Stimulated activated CD4-positive, alpha-beta T cell treated with anti-CD3 and anti-CD28 coated beads, Interleukin-1b, Interleukin-23, amount 100 ng/mL, for 24 hours (primary cell): ENCODE data around the gene CDH16.

Source experiments
- DNase-seq, 4 experiments: peaks; one replicate each; pipeline ENCODE4 v3.0.0-alpha.2; 2020; ENCODE audit warnings: low read depth in 4 of 4, low spot score in 1 of 4

The CDH16 gene

DNA sequence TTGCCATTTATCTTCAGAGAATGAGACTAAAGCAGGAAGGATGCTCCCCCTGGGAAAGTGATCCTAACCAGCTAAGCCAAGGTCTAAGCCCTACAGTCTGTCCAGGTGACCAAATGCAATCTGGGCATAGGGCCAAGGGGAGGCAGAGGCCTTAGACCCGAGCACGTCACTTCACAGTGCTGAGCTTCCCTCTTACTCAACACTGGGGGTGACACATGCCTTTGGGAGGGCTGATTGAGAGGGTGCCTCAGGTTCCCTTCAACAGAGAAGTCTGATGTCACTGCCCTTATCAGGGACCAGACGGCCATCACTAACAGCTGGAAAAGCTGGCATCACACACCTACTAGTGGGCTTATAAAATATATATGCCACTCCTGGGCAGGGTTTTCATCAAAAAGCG is 11.5 kb upstream of the CDH16 start:
- no peak for DNase-seq

DNA sequence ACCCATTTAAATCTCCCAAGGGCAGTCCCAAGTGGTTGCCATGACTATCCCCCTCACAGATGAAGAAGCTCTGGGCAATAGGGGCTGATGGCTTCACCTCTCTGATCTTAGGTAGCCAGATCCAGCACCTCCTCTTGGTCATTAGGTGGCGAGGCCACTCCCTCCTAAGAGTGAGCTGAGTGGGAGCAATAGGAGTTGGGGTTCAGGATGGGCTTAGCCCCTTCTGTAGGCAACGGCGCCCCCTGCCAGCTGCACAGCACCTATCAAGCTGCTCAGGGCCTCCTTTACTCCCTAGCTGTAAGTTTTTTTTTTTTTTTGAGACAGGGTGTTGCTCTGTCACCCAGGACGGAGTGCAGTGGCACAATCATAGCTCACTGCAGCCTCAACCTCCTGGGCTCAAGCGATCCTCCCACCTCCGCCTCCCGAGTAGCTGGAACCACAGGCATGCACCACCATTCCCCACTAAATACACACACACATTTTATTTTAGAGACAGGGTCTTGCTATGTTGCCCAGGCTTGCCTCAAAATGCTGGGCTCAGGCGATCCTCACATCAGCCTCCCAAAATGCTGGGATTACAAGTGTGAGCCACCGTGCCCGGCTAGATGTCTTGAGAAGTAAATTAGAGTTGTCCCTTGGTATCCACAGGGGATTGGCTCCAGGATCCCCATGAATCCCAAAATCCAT is 10.2 kb upstream of the CDH16 start:
- DNase-seq, result peak in 1 of 4 experiments; percentile 29

GRCh38 chr16:66927918-66928649 is 9.4 kb upstream of the CDH16 start:
- DNase-seq, result no peak

DNA sequence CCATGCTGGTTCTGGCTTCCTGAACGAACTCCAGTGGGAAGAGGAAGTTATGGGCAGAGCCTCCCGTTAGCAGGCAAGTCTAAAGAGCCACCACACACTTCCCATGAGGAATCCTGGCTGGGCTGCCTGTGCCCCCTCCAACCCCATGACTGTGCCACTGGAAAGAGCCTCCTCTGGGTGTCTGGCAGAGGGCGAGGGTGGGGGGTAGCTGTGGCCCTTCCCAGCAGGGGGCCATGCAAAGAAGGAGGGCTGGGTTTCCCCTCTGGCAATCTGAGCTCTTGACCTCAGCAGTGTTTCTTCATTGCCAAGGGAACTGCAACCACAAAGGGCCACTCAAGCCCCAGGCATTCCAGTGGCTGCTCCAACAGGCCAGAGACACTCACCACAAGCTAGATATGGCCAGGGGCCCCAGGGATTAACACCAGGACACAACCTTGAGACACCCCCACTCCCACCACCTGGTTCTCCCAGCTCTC is 8.3 kb upstream of the CDH16 start:
- DNase-seq, result no peak

DNA sequence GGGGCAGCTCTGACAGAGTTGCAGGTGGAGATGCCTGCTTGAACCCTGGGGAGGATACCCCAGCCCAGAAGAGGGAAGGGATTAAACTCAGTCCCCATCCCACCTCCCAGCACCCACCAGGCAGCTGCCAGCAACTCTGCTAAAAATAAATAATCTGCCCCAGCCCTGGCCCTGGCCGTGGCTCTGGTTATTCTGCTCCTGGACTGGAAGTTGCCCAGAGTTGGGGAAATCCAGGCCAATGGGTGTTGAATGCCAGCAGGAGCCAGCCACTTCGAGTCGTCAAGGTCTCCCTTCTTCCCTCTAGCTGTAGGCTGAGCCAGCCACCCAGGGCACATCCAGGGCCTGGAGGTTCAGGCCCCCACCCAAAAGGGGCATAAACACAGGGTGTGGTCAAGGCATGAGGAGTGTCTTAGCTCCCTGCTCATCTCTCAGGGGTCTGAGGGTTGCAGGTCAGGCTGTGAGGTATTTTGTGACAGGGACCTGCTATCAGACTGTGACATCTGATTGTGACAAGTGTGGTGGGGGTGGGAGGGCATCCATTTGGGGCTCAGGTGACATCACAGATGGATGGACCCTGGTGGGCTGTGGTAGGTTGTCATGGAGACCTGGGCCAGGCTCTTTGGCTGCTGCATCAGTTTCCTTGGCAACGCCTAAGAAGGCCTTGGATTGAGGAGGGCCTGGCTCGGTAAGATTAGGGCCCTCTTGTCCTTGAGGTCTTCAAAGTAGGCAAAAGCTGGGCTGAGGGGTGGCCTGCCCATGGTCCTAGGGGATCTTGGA is 7.7 kb upstream of the CDH16 start:
- DNase-seq, result no peak

GRCh38 chr16:66925322-66925840 is 6.7 kb upstream of the CDH16 start, which contains the start of gene RRAD:
Gene RRAD (minus strand): TSS chr16:66925535. CDS start chr16:66925179, 356 bp downstream.
- DNase-seq, result no peak

- peak in 1 of 4 experiments; percentile 28 for DNase-seq
These were observed 6.0 kb upstream of the CDH16 start for GRCh38 chr16:66924527-66925321.

- DNase-seq, result no peak
These were observed 5.2 kb upstream of the CDH16 start for GRCh38 chr16:66923866-66924265.

DNA sequence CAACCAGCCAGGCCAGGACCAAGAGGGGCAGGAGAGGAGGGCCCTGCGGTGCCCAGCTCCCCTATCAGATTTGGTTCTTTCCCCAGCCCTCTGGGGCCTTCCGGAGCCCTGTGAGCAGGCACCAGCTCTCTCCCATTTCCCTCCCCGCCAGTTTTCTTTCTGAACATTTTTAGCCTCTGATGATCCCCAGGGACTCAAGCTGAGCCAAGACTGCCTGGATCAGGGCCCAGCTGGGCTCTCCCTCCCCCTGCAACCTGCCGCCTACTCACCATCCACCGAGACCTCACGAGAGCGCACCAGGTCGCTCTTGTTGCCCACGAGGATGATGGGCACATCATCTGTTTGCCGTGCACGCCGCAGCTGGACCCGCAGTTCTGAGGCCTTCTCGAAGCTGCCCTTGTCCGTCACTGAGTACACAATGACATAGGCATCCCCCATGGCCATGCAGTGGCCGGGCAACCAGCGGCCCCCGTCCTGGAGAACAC is 4.6 kb upstream of the CDH16 start:
- no peak for DNase-seq

- no peak for DNase-seq
These were observed 3.2 kb upstream of the CDH16 start for GRCh38 chr16:66921729-66922450.

- DNase-seq, result no peak
These were observed 2.4 kb upstream of the CDH16 start for GRCh38 chr16:66920924-66921680.

DNA sequence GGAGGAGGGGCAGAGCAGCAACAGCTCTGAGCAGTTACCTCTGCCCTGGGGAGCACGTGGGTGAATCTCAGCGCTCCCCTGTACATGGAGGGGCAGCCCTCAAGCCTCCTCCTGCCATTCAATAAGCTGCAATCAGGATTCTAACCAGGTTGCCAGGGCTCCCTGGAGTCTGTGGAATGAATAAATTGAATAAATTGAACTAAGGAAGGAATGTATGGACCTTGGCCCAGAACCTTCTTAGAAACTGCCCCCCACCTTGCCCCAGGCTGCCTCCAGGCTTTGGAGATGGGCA is 1.6 kb upstream of the CDH16 start:
- DNase-seq, result no peak

DNA sequence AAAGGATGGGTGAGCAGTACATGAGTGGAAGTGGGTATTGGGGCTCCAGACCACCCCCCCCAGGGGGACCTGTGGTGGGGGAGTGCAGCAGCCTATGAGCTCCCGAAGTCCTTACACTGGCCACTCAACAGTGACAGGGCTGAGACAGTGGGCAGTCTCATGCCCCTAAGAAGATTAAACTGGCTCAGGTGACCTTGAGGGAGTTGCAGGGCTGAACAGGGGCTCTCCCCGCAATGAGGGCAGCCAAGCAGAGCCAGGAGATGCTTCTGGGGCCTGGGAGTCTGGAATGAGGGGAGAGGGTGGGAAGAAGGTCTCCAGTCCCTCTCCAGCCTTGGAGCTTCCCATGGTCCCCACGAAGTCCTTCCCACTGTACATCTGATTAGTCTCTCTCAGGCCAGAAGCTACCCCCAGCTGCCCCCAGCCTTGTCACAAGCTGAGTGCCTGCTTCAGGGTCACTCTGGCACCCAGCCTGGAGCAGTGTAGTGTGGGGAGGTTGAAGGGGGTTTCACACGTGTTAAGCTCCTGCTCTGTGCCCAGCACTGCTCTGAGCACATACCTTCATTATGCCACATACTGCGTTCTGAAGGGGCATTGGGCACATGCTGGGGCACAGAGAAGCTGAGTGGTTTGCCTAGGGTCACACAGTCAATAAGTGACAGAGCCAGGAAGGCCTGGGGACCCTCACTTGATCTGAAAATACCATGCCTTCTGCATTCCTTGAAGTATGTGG is 1.0 kb upstream of the CDH16 start:
- DNase-seq, result no peak

- DNase-seq, result no peak
These were observed 330 bp downstream of the CDH16 start for GRCh38 chr16:66918355-66918754.

DNA sequence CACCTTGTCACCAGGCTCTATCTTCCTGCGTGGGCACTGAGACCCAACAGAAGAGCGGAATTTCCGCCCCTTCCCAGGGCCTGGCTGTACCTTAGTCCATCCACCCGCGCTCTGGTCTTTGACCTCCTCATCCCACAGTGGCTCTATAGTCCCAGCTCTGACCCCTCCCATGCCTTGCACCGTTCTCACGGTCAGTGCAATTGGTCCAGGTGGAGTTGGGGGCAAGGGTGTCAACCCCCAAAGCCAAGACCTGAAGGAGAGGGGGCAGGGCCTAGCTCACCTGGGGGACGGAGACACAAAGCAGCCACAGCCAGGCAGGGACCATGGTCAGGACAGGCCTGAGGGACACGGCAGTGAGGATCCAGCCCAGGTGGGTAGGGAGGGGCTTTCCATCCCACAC is 944 bp downstream of the CDH16 start:
- DNase-seq, result no peak

DNA sequence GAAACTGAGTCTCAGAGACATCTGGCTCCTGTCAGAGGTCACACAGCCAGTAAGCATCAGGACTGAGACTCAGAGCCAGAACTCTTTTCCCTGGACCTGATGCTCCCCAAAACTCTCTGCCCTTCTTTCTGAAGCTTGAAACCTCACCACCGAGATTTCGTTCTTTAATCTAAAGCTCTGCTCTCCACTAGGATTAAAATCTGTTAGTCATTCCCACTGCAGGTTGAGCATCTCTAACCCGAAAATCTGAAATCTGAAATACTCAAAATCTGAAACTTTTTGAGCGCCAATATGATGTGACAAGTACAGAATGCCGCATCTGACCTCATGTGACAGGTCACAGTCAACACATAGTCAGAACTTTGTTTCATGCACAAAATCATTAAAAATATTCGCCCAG is 2.2 kb downstream of the CDH16 start:
- DNase-seq, result no peak

GRCh38 chr16:66915041-66915440 is 3.6 kb downstream of the CDH16 start:
- no peak for DNase-seq

DNA sequence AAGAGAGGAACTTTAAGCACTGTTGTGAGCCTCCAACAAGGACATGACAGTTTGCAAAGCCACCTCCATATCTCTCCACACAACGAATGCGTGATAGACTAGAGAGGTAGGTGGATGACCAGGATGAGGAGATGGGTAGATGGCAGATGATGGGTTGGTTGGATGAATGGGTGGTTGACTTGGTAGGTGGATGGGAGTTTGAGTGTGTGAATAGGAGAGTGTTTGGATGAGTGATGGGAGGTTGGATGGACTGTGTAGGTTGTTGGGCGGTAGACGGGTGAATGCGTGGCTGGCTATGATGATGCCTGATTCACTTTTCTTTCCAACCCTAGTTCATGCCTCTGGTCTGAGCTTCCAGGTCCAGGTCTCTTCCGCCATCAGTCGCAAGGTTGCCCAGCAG is 4.1 kb downstream of the CDH16 start:
- no peak for DNase-seq

GRCh38 chr16:66913711-66914110 is 5.0 kb downstream of the CDH16 start:
- DNase-seq, result no peak
